ENCODE measurements around the gene SLC30A3. TPM values are rescaled to one million over a fixed set of nuclear protein-coding genes. Genes with fewer than 3 reads are reported as not detected.

SLC30A3 gene
- total RNA-seq, 1 experiment from 2014 or later: 45.6 TPM

DNA sequence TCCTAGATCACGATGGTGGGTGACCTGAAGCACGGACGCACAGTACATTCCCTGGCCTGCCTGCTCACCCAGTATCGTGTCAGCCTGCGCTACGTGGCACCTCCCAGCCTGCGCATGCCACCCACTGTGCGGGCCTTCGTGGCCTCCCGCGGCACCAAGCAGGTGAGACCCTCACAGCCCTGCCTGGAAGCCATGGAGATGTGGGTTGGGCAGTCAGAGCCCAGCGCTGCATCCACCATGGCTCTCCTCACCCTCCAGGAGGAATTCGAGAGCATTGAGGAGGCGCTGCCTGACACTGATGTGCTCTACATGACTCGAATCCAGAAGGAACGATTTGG, 20.3 kb downstream of the SLC30A3 start:
- CTCF ChIA-PET: no interaction called here

DNA sequence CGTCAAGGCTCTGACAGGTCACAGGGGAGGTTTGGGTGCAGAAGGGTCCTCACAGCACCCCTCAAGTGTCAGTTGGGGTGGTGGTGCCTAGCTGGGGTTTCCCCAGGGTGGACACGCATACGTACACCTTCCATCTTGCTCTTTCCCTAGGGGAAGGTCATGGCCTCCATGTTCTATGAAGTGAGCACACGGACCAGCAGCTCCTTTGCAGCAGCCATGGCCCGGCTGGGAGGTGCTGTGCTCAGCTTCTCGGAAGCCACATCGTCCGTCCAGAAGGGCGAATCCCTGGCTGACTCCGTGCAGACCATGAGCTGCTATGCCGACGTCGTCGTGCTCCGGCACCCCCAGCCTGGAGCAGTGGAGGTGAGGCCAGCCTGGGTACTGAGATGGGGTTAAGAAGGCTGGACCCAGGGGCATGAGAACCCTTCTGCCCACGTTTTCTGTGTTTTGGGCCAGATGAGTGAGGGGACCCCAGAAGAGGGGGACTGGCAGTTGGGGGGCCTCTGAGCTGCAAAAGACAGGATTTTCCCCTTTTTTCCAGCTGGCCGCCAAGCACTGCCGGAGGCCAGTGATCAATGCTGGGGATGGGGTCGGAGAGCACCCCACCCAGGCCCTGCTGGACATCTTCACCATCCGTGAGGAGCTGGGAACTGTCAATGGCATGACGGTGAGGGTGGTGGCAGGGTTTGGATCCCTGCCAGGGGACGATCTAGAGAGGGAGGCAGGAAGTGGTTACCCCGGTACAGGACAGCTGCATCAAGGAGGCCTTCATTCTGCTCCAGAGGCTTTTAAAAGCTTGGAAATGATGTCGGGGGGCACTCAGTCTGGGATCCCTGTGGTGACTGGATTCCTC, 20.9 kb downstream of the SLC30A3 start:
- POLR2A ChIA-PET (ENCODE audit: low non-redundant PET): no interaction called here
- Histone ChIP-seq H3K36me3 (ENCODE audit: insufficient read depth, low read length, poor library complexity, severe bottlenecking) (peaks cover 77% of the 10 kb centered on the region), H3K4me3 (ENCODE audit: low read depth, low read length, poor library complexity, severe bottlenecking) (no peak overlapping the region), H3K27me3 (replicated peaks; ENCODE audit: insufficient read depth, low read depth, low read length, poor library complexity) (no peaks in the 10 kb centered on the region), H3K9me3 (ENCODE audit: low read depth, low read length, poor library complexity, severe bottlenecking) (no peaks in the 10 kb centered on the region), H3K4me1 (ENCODE audit: insufficient read depth, low read length, poor library complexity, severe bottlenecking) (no peaks in the 10 kb centered on the region), H3K27ac (ENCODE audit: low read depth, low read length, poor library complexity, severe bottlenecking) (no peak overlapping the region)
- intact Hi-C loops (cut with micrococcal nuclease; ENCODE audit: unreplicated experiment): no loop called here
- BruUV-seq (replicated peaks): no TSS peak
- CTCF ChIA-PET: no interaction called here
- TF ChIP-seq, protein P1, sequence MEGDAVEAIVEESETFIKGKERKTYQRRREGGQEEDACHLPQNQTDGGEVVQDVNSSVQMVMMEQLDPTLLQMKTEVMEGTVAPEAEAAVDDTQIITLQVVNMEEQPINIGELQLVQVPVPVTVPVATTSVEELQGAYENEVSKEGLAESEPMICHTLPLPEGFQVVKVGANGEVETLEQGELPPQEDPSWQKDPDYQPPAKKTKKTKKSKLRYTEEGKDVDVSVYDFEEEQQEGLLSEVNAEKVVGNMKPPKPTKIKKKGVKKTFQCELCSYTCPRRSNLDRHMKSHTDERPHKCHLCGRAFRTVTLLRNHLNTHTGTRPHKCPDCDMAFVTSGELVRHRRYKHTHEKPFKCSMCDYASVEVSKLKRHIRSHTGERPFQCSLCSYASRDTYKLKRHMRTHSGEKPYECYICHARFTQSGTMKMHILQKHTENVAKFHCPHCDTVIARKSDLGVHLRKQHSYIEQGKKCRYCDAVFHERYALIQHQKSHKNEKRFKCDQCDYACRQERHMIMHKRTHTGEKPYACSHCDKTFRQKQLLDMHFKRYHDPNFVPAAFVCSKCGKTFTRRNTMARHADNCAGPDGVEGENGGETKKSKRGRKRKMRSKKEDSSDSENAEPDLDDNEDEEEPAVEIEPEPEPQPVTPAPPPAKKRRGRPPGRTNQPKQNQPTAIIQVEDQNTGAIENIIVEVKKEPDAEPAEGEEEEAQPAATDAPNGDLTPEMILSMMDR (conservative IDR thresholded peaks at IDR 0.05; ENCODE audit: low read depth, low read length): no peak
- no peak for TF ChIP-seq EZH2 (IDR thresholded peaks at IDR 0.05; ENCODE audit: borderline replicate concordance, low read depth, low read length, poor library complexity, severe bottlenecking)
- DNase-seq (ENCODE audit: low spot score): no peak

More for the DNA sequence above, 20.3 kb downstream of the SLC30A3 start:
- no TSS peak for BruUV-seq (replicated peaks)
- POLR2A ChIA-PET (ENCODE audit: low non-redundant PET): no interaction called here
- intact Hi-C loops (cut with micrococcal nuclease; ENCODE audit: unreplicated experiment): no loop called here
- no peaks in the 10 kb centered on the region for H3K27me3 ChIP-seq (replicated peaks; ENCODE audit: insufficient read depth, low read depth, low read length, poor library complexity)
- H3K4me1 ChIP-seq (ENCODE audit: insufficient read depth, low read length, poor library complexity, severe bottlenecking): no peaks in the 10 kb centered on the region
- no peaks in the 10 kb centered on the region for H3K9me3 ChIP-seq (ENCODE audit: low read depth, low read length, poor library complexity, severe bottlenecking)
- H3K27ac ChIP-seq (ENCODE audit: low read depth, low read length, poor library complexity, severe bottlenecking): no peak overlapping the region
- no peak overlapping the region for H3K4me3 ChIP-seq (ENCODE audit: low read depth, low read length, poor library complexity, severe bottlenecking)
- peaks cover 71% of the 10 kb centered on the region for H3K36me3 ChIP-seq (ENCODE audit: insufficient read depth, low read length, poor library complexity, severe bottlenecking)
- no peak for DNase-seq (ENCODE audit: low spot score)
- TF ChIP-seq, protein P1 (conservative IDR thresholded peaks at IDR 0.05; ENCODE audit: low read depth, low read length): no peak
- no peak for TF ChIP-seq EZH2 (IDR thresholded peaks at IDR 0.05; ENCODE audit: borderline replicate concordance, low read depth, low read length, poor library complexity, severe bottlenecking)

DNA sequence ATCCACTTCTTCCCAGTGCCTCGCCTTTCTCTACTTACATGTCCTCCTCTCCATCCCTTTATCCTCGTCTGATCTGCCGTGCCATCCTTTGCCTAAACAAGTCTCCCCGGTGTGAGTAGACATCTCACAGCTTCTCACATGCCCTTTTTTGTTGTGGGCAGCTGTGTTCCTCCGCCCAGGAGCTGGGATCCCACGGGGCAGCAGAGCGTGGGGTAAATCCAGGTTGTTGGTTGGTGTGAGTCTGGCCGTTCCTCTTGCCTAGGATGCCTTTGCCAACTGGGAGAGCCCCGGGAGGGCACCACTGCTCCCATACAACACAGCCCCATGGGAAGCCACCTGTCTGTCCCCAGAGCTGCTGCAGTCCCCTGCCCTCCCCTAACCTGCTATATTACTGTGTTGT, 22.4 kb downstream of the SLC30A3 start:
- ChIA-PET CTCF (no interaction called here), POLR2A (ENCODE audit: low non-redundant PET) (no interaction called here)
- peaks cover 93% of the 10 kb centered on the region for H3K36me3 ChIP-seq (ENCODE audit: insufficient read depth, low read length, poor library complexity, severe bottlenecking)
- H3K4me1 ChIP-seq (ENCODE audit: insufficient read depth, low read length, poor library complexity, severe bottlenecking): no peaks in the 10 kb centered on the region
- intact Hi-C loops (cut with micrococcal nuclease; ENCODE audit: unreplicated experiment): no loop called here
- DNase-seq (ENCODE audit: low spot score): no peak
- BruUV-seq (replicated peaks): no TSS peak
- no peaks in the 10 kb centered on the region for H3K9me3 ChIP-seq (ENCODE audit: low read depth, low read length, poor library complexity, severe bottlenecking)
- no peaks in the 10 kb centered on the region for H3K27me3 ChIP-seq (replicated peaks; ENCODE audit: insufficient read depth, low read depth, low read length, poor library complexity)
- TF ChIP-seq, protein P1 (conservative IDR thresholded peaks at IDR 0.05; ENCODE audit: low read depth, low read length): no peak
- TF ChIP-seq EZH2 (IDR thresholded peaks at IDR 0.05; ENCODE audit: borderline replicate concordance, low read depth, low read length, poor library complexity, severe bottlenecking): no peak
- H3K27ac ChIP-seq (ENCODE audit: low read depth, low read length, poor library complexity, severe bottlenecking): no peak overlapping the region
- H3K4me3 ChIP-seq (ENCODE audit: low read depth, low read length, poor library complexity, severe bottlenecking): no peak overlapping the region

Measured in A673 (cell line).